GM18526 (cell line): ENCODE measurements around the gene CTNNBIP1.

Experiments used
- POLR2A ChIP-seq: IDR thresholded peaks from 3 replicates; pipeline ENCODE4 v1.6.1; 2011; ENCODE audit not compliant: insufficient read length; ENCODE audit errors: extremely low read depth

CTNNBIP1 gene

DNA sequence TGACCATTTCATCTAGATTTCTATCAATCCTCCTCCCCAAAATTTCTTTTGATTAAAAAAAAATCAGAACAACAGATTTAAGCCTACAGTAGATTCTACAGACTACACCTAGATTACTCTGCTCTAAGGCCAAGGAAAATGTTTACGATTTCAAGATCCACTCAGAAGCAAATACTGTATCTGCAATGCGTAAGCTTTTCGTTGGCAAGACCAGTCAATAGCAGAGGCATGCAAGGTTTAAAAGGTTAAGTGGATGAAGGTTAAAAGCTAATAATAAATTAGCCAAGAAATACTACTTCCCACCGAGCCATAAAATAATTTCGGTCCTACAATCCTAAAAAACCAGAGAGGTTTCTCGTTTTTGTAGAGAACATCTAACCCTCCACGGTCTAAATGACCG is 87.6 kb downstream of the CTNNBIP1 start:
- no peak for TF ChIP-seq POLR2A

DNA sequence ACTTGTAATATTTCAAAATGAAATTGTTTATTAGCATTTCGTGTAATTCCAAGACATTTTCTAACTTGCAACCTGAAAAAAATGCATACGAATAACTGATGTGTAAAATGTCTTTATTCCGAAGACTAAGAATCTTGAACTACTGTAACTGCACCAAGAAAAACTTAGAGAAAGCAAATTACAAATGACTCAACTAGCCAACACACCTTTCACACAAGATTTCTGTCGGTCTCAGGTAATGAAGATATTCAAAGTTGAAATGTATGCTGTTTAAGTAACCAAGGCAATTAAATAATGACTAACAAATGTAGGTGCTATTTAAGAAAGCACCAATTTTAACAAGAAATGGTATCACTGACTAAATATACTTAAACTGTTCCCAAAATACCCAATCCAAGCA is 88.4 kb downstream of the CTNNBIP1 start:
- no peak for TF ChIP-seq POLR2A

DNA sequence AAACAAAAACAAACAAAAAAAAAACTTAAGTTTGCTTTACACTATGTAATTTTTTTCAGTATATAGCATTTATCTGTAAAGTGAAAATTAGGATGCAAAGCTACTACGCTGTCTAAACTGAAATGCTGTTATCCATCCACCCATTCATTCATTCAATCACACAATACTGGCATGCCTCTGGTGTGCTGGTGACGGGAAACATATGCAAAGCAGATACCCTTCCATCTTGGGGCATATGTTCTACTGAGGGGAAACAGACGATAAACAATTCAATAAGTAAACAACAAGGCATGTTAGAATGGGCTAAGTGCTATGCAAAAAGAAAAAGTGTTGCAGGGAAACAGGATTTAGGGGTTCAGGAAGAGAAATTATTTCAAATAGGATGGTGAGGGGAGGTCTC is 89.5 kb downstream of the CTNNBIP1 start:
- no peak for TF ChIP-seq POLR2A

DNA sequence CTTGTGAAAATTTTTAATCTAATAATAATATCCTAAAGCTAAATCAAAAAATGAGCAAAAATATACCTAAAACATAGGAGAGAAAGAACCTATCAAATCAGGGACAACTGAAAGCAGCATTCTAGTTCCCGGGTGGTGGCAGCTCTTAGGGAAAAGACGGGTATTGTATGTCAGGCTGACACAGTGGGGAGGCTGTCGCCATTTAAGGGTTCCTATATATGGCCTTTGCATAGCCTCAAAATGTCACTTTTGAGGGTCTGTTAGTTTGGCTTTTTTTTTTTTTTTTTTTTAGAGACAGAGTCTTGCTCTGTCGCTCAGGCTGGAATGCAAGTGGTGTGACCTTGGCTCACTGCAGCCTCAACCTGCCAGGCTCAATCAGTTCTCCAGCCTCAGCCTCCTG is 92.3 kb downstream of the CTNNBIP1 start:
- no peak for TF ChIP-seq POLR2A

DNA sequence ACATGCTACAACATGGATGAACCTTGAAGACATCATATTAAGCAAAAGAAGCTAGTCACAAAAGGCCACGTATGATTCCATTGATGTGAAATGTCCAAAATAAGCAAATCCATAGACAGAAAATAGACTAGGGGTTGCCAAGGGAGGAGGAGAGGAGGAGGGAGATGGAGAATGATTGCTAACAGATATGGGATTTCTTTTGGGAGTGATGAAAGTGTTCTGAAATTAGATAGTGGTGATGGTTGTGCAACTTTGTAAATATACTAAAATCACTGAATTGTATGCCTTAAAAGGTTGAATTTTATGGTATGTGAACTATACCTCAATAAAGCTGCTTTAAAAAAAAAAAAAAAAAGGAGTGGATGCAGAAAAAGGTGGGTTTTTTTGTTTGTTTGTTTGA is 93.9 kb downstream of the CTNNBIP1 start:
- no peak for TF ChIP-seq POLR2A

DNA sequence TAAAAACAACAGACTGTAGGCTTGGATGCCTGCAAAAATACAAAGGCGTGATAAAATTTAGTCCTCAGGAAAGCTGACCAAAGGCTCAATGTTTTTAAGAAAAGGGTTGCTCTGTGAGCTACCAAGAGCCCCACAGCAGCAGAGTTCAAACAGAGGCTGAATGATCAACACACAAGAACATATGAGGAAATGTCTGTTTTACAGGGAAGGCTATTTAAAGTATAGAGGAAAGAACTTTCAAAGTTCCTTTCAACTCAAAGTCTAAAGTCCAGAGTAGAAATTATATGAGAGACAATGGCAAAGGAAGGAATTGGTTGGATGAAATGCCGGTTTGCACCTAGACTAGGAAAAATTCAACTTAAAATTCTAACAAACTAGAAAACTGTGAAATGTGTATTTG is 94.9 kb downstream of the CTNNBIP1 start:
- TF ChIP-seq POLR2A, result no peak

DNA sequence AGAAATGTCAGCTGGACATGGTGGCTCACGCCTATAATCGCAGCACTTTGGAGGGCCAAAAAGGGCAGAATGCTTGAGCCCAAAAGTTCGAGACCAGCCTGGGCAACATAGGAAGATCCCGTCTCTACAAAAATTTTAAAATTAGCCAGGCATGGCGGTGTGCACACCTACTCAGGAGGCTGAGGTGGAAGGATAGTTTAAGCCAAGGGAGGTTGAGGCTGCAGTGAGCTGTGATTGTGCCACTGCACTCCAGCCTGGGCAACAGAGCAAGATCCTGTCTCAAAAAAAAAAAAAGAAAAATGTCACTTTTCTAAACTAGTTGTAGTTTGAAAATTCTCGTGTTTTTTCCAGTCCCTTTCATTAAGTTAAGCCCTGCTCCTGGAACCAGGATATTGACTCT is 95.5 kb downstream of the CTNNBIP1 start:
- no peak for TF ChIP-seq POLR2A

DNA sequence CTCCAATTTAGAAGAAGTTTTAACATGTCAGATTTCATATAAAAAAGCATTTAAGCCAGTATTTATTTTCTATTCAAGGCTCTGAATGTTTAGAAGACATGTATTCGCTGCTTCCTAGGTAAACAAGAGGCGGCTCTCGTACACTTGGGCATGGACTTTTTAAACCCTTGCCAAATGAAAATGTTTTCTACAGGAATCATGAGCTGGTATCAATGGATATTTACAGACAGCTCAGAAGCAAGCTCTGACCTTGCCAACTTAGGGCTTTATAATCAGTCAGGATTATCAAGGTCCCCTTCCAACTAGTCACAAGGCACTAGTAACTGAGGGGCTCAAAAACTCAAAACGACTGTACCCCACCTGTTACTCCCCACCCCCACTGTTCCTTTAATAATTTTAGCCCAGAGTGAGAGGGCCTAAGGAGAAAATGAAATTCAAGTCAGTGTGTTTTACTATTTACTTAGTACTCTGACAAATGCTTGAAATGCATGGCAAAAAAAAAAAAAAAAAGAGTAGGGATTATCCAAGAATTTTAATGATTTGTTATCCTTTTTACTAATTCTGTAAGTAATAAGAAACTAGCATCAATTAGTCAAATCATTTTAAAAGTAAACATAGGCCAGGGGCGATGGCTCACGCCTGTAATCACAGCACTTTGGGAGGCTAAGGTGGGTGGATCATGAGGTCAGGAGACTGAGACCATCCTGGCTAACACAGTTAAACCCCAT is 98.7 kb downstream of the CTNNBIP1 start:
- no peak for TF ChIP-seq POLR2A

DNA sequence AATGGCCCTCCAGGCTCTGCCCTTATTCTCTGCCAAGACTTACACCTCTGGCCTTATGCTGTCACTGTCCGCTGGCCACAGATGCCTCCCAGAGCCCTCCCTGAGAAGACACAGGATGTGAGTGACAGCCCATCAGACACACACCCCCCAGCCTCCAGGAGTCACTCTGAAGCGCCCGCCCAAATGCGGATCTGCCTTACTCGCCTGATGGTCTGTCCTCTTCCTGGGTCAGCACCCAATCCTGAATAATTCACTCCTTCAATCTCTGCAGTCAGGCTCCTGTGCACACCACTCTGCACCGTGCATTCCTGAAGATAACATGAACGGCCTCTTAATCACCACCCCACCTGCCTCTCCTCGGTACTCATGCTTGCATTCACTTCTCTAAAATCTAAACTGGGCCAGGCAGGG is 101.0 kb downstream of the CTNNBIP1 start:
- TF ChIP-seq POLR2A, result no peak

DNA sequence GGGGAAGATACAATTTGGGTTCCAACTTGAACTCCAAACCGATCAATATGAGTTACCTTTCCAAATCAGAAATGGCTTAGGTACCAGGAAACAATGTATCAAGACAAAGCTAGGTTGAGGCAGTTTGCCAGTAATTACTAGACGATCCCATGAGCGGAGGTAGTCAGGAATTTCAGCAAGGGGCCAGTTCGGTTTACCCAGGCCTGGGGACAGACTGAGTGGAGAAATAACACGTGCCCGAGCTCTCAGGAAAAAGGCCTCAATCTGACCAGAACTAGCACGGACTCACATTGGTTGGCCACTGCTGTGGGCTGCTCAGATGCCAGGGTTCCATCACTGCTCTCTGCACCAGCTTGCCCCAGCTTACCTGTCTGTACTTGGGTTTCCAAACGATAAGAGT is 101.6 kb downstream of the CTNNBIP1 start:
- TF ChIP-seq POLR2A, result no peak

DNA sequence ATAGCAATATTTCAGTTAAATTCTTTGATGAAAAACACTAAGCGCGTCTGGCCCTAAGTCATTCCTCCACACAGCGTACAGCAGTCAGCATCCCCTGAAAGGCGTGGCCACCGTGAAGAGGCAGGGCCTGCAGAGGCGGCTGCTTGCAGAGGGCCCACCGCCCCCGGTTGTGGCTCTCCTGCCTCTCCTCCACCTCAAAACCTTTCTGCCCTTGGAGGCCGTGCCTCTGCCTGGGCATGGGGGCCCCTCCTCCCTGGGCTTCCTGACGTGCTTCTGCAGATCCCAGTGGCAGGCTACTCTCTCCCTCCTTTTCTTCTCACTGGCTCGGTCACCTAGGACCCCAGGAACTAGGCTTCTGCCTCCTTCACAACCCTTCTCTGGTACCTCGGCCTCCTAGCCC is 102.5 kb downstream of the CTNNBIP1 start:
- TF ChIP-seq POLR2A, result no peak

DNA sequence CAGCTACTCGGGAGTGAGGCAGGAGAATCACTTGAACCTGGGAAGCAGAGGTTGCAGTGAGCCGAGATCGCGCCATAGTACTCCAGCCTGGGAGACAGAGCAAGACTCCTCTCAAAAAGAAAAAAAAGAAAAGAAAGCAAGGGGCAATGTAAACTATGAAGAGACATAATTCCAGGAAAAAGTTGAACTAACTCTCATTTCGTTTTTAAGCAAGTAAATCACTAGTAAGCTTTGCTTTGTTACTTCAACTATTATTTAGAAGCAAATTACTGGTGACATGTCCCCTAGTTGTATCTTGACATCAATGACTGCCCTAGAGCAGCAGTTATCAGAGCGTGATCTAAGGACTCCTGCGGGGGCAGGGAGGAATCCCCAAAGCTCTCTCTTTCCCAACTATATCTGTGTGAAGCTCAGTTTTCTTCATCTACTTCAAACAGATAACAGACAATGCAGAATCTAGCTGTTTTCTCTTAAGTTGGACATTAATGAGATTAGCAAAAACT is 105.0 kb downstream of the CTNNBIP1 start:
- no peak for TF ChIP-seq POLR2A

DNA sequence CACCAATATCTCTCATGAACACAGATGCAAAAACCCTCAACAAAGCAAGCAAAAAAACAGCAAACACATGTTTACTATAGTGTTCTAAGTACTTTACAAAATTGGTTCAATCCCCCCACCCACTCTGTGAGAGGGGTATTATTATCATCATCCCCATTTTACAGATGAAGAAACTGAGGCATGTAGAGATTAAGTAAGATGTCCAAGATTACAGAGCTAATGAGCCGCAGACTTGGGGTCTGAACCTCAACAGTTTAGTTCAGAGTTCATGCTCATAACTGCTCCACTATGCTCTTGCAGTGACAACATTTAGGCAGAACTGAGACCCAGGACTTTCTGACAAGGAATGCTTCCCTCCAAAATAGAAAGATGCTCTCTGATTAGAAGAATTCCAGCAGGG is 108.2 kb downstream of the CTNNBIP1 start:
- TF ChIP-seq POLR2A, result no peak
